SK-N-SH (cell line): ENCODE data around the gene WDR86. TPM values are rescaled to one million over a fixed set of nuclear protein-coding genes. Genes with fewer than 3 reads are reported as not detected.

ENCODE experiments used
- CTCF ChIA-PET: fragments of 300-600, 350-600 bp; formaldehyde crosslinking; extraction: SDS; loops from one replicate; lab custom pipeline; 2021; lab: Yijun Ruan, JAX
- POLR2A ChIA-PET: fragments of 350-600 bp; sonication (Branson Sonifier 250); formaldehyde crosslinking; extraction: SDS; loops from one replicate; lab custom pipeline; 2020; ENCODE audit warnings: antibody characterized with exemption, inconsistent platforms; lab: Yijun Ruan, JAX
- DNase-seq: peaks from one replicate; pipeline ENCODE4 v3.0.0; 2012
- H2AFZ ChIP-seq: fragments of 200-600 bp; sonication (generic); 2 replicates; pipeline ENCODE4 v1.8.1; 2016; ENCODE audit warnings: antibody characterized with exemption, mild to moderate bottlenecking, low read depth
- H3F3A ChIP-seq: fragments of 200-600 bp; sonication (generic); replicated peaks from 2 replicates; pipeline ENCODE3; 2016; ENCODE audit warnings: antibody characterized with exemption, mild to moderate bottlenecking; ENCODE audit not compliant: insufficient read depth
- H3K27ac ChIP-seq, 2 experiments: fragments of 200-500 bp in 1 of 2; fragments of 200-600 bp in 1 of 2; sonication (Bioruptor generic) in 1 of 2; sonication (generic), shearing (Covaris generic) in 1 of 2; 2 replicates each; pipeline versions ENCODE4 v1.5.1 to v1.6.1; 2014 to 2016; ENCODE audit warnings: low read depth in 2 of 2, inconsistent platforms in 1 of 2, low read length in 1 of 2, mild to moderate bottlenecking in 1 of 2, mixed read lengths in 1 of 2
- H3K27me3 ChIP-seq: fragments of 200-600 bp; sonication (generic), shearing (Covaris generic); 2 replicates; pipeline ENCODE4 v1.6.1; 2016; ENCODE audit warnings: mixed run types; ENCODE audit not compliant: insufficient read depth
- H3K36me3 ChIP-seq, 2 experiments: fragments of 200-500 bp in 1 of 2; fragments of 200-600 bp in 1 of 2; sonication (Bioruptor generic) in 1 of 2; sonication (generic) in 1 of 2; replicated peaks in 1 of 2; 2 replicates each; pipeline versions ENCODE3 to v1.5.1; 2014 to 2016; ENCODE audit warnings: low read length in 1 of 2, mild to moderate bottlenecking in 1 of 2; ENCODE audit not compliant: insufficient read depth in 2 of 2, control insufficient read depth in 1 of 2
- H3K4me1 ChIP-seq, 2 experiments: fragments of 200-500 bp in 1 of 2; fragments of 200-600 bp in 1 of 2; sonication (Bioruptor generic) in 1 of 2; sonication (generic), shearing (Covaris generic) in 1 of 2; 2 replicates each; pipeline versions ENCODE4 v1.5.1 to v1.6.1; 2014 to 2016; ENCODE audit warnings: low read depth in 1 of 2, low read length in 1 of 2, mixed run types in 1 of 2; ENCODE audit not compliant: insufficient read depth in 2 of 2, control insufficient read depth in 1 of 2
- H3K4me2 ChIP-seq: fragments of 200-600 bp; sonication (generic), shearing (Covaris generic); 2 replicates; pipeline ENCODE4 v1.6.1; 2017; ENCODE audit warnings: mixed run types
- H3K4me3 ChIP-seq, 2 experiments: fragments of 200-500 bp in 1 of 2; fragments of 200-600 bp in 1 of 2; sonication (Bioruptor generic) in 1 of 2; sonication (generic), shearing (Covaris generic) in 1 of 2; 2 replicates each; pipeline versions ENCODE4 v1.5.1 to v1.8.1; 2014 to 2016; ENCODE audit warnings: low read depth in 2 of 2, inconsistent platforms in 1 of 2, low read length in 1 of 2, mild to moderate bottlenecking in 1 of 2, mixed read lengths in 1 of 2, moderate library complexity in 1 of 2
- H3K79me2 ChIP-seq: fragments of 200-600 bp; sonication (generic); 2 replicates; pipeline ENCODE4 v1.8.1; 2017; ENCODE audit warnings: mild to moderate bottlenecking; ENCODE audit not compliant: insufficient read depth
- H3K9ac ChIP-seq: fragments of 200-600 bp; sonication (generic); 2 replicates; pipeline ENCODE4 v1.6.1; 2017; ENCODE audit warnings: mixed run types
- H3K9me2 ChIP-seq: fragments of 200-600 bp; sonication (generic); 2 replicates; pipeline ENCODE4 v1.6.1; 2017; ENCODE audit warnings: mixed run types
- H3K9me3 ChIP-seq: fragments of 200-600 bp; sonication (generic); 2 replicates; pipeline ENCODE4 v1.6.1; 2017; ENCODE audit warnings: mixed run types, mild to moderate bottlenecking, moderate library complexity
- H4K20me1 ChIP-seq: fragments of 200-600 bp; sonication (generic); 2 replicates; pipeline ENCODE4 v1.6.1; 2017; ENCODE audit warnings: mild to moderate bottlenecking, mixed run types; ENCODE audit not compliant: insufficient read depth
- CTCF ChIP-seq: fragments of 200-600 bp; sonication (generic); IDR thresholded peaks from 2 replicates; pipeline ENCODE4 v1.6.1; 2017; ENCODE audit warnings: antibody characterized with exemption, mild to moderate bottlenecking, moderate library complexity
- ELF1 ChIP-seq: IDR thresholded peaks from 2 replicates; pipeline ENCODE4 v1.4.0; 2012
- EP300 ChIP-seq, 2 experiments: IDR thresholded peaks; 2 replicates each; pipeline versions ENCODE4 v1.4.0 to v1.6.1; 2012; ENCODE audit warnings: borderline replicate concordance in 1 of 2, low read depth in 1 of 2, low read length in 1 of 2
- IRF3 ChIP-seq: fragments of 150-350 bp; IDR thresholded peaks from 2 replicates; pipeline ENCODE4 v1.6.1; 2016; ENCODE audit warnings: mild to moderate bottlenecking, low read depth, low read length
- MAX ChIP-seq: IDR thresholded peaks from 2 replicates; pipeline ENCODE4 v1.4.0; 2012; ENCODE audit warnings: low read depth
- NFIC ChIP-seq: IDR thresholded peaks from 2 replicates; pipeline ENCODE4 v1.4.0; 2012; ENCODE audit warnings: borderline replicate concordance
- NRF1 ChIP-seq: IDR thresholded peaks from 2 replicates; pipeline ENCODE4 v1.6.1; 2012; ENCODE audit warnings: low read depth, mild to moderate bottlenecking, low read length
- RAD21 ChIP-seq: IDR thresholded peaks from 2 replicates; pipeline ENCODE4 v1.6.1; 2012; ENCODE audit warnings: mild to moderate bottlenecking, low read length
- RFX5 ChIP-seq: IDR thresholded peaks from 2 replicates; pipeline ENCODE4 v1.6.1; 2012; ENCODE audit warnings: mild to moderate bottlenecking, improper control_type of control experiment, low read length
- SIN3A ChIP-seq: IDR thresholded peaks from 2 replicates; pipeline ENCODE4 v1.6.1; 2012; ENCODE audit warnings: low read depth, mild to moderate bottlenecking, low read length, moderate library complexity, borderline replicate concordance
- TCF12 ChIP-seq: IDR thresholded peaks from 2 replicates; pipeline ENCODE4 v1.4.0; 2012
- TEAD4 ChIP-seq: IDR thresholded peaks from 2 replicates; pipeline ENCODE4 v1.4.0; 2012; ENCODE audit warnings: mild to moderate bottlenecking, borderline replicate concordance; ENCODE audit not compliant: insufficient read depth
- WGBS: methylation state at CpG from one replicate; pipeline ENCODE4 v1.1.6; 2017; ENCODE audit warnings: low lambda C conversion rate; 5-methylcytosine and 5-hydroxymethylcytosine counted together
- polyA plus RNA-seq, 3 experiments: library from polyadenylated mRNA; depleted of rRNA; stranded (reverse); fragments of >200 nt; gene quantifications; 2 replicates each; pipeline ENCODE4 v1.2.3, GENCODE V29; 2012

Gene WDR86
- polyA plus RNA-seq, 1 of the 3 experiments (the other 2 are of a cell fraction), result 1.0 TPM

- Histone ChIP-seq H3K9me2 (no peaks in the 10 kb centered on the region), H3K36me3 (peaks cover 82 to 90% of the 10 kb centered on the region in 2 experiments)
- TF ChIP-seq NFIC (no peak), RAD21 (peak; percentile 23; the same call in 1 of the 2 replicates), MAX (no peak), CTCF (peak; percentile 51)
- TF ChIP-seq, all 33 proteins: peak for 2
- H4K20me1 ChIP-seq, result peaks cover 14% of the 10 kb centered on the region
- no peak overlapping the region; a peak in 1 of 4 replicates for H3K27ac ChIP-seq
- peaks cover 5 to 8% of the 10 kb centered on the region in 2 experiments; a peak in 2 of 4 replicates for H3K4me1 ChIP-seq
- H3K4me3 ChIP-seq, result no peak overlapping the region
- H3K4me2 ChIP-seq, result no peak overlapping the region
- H3K79me2 ChIP-seq, result peaks cover 14% of the 10 kb centered on the region
- H3K9ac ChIP-seq, result no peak overlapping the region
- 80% methylated on average over 8 of the region's 8 CpGs for WGBS
- no peaks in the 10 kb centered on the region for H3K27me3 ChIP-seq
- ChIA-PET POLR2A (no interaction called here), CTCF (interaction anchor here (0.6 to 10.0 kb wide), 30 partner anchors 9 to 431 kb away, joined by 3 to 237 read pairs (median 5); partner anchors contain the start of gene WDR86)
- no peak overlapping the region for H2AFZ ChIP-seq
- H3F3A ChIP-seq, result peaks cover 25% of the 10 kb centered on the region
- no peaks in the 10 kb centered on the region for H3K9me3 ChIP-seq
- DNase-seq, result peak; percentile 48
These were observed 58.8 kb downstream of the WDR86 start for GRCh38 chr7:151351027-151351426.

- TF ChIP-seq SIN3A (no peak), IRF3 (no peak), CTCF (no peak), TEAD4 (no peak), EP300 (IDR thresholded peaks at IDR 0.05; ENCODE audit: borderline replicate concordance in 1 of 2, low read depth in 1 of 2, low read length in 1 of 2) (no peak), MAX (no peak), RFX5 (no peak), TCF12 (no peak), ELF1 (no peak), NRF1 (no peak)
These were observed 60.4 kb downstream of the WDR86 start for GRCh38 chr7:151349507-151349853.

More at GRCh38 chr7:151349507-151349853, 60.4 kb downstream of the WDR86 start:
- 90% methylated on average over 5 of the region's 5 CpGs for WGBS
- H3K4me1 ChIP-seq, result peaks cover 8% of the 10 kb centered on the region in 2 experiments; a peak in 2 of 4 replicates
- no peaks in the 10 kb centered on the region for H3K9me3 ChIP-seq
- H3K79me2 ChIP-seq, result peaks cover 16% of the 10 kb centered on the region
- ChIA-PET POLR2A (no interaction called here), CTCF (interaction anchor here (0.7 to 10.0 kb wide), 15 partner anchors 9 to 293 kb away, joined by 3 to 237 read pairs (median 5); no protein-coding TSS in a partner anchor)
- no peak overlapping the region for H3K9ac ChIP-seq
- no peaks in the 10 kb centered on the region for H3K27me3 ChIP-seq
- peaks cover 32% of the 10 kb centered on the region for H3F3A ChIP-seq
- no peak overlapping the region for H3K27ac ChIP-seq
- H3K9me2 ChIP-seq, result no peaks in the 10 kb centered on the region
- no peak overlapping the region for H3K4me3 ChIP-seq
- peaks cover 79 to 86% of the 10 kb centered on the region in 2 experiments for H3K36me3 ChIP-seq
- H2AFZ ChIP-seq, result no peak overlapping the region
- no peak overlapping the region for H3K4me2 ChIP-seq
- peaks cover 8% of the 10 kb centered on the region for H4K20me1 ChIP-seq
- DNase-seq, result no peak
